ENCODE data around the gene ZBP1.

Gene ZBP1

GRCh38 chr20:57583289-57584257, 36.7 kb downstream of the ZBP1 start:
- no peak for DNase-seq

- DNase-seq, result no peak
Measured at GRCh38 chr20:57582432-57583288, 37.6 kb downstream of the ZBP1 start.

GRCh38 chr20:57582029-57582378, 38.2 kb downstream of the ZBP1 start:
- no peak for DNase-seq

GRCh38 chr20:57581202-57582028, 38.8 kb downstream of the ZBP1 start:
- no peak for DNase-seq

GRCh38 chr20:57580478-57581201, 39.6 kb downstream of the ZBP1 start:
- no peak for DNase-seq

- no peak for DNase-seq
Measured at GRCh38 chr20:57579898-57580447, 40.3 kb downstream of the ZBP1 start.

GRCh38 chr20:57579331-57579897, 40.8 kb downstream of the ZBP1 start:
- DNase-seq, result no peak

GRCh38 chr20:57578476-57579165, 41.6 kb downstream of the ZBP1 start:
- no peak for DNase-seq

- no peak for DNase-seq
Measured at GRCh38 chr20:57577679-57578475, 42.3 kb downstream of the ZBP1 start.

GRCh38 chr20:57576617-57577550, 43.3 kb downstream of the ZBP1 start:
- DNase-seq, result no peak

GRCh38 chr20:57576002-57576401, 44.2 kb downstream of the ZBP1 start:
- no peak for DNase-seq

- no peak for DNase-seq
Measured at GRCh38 chr20:57574954-57575353, 45.3 kb downstream of the ZBP1 start.

GRCh38 chr20:57573894-57574293, 46.3 kb downstream of the ZBP1 start:
- DNase-seq, result no peak

GRCh38 chr20:57573242-57573641, 47.0 kb downstream of the ZBP1 start:
- no peak for DNase-seq

- no peak for DNase-seq
Measured at GRCh38 chr20:57571782-57572416, 48.3 kb downstream of the ZBP1 start.

GRCh38 chr20:57570920-57571319, 49.3 kb downstream of the ZBP1 start:
- DNase-seq, result no peak

- no peak for DNase-seq
Measured at GRCh38 chr20:57570145-57570850, 49.9 kb downstream of the ZBP1 start.

GRCh38 chr20:57568960-57569359, 51.3 kb downstream of the ZBP1 start:
- no peak for DNase-seq
